ENCODE measurements around the gene SLC25A30. TPM values are rescaled to one million over a fixed set of nuclear protein-coding genes. Genes with fewer than 3 reads are reported as not detected.
"Not testable (repeated sequence)": the region's sequence is repeated elsewhere in the genome, so short reads cannot be mapped to it uniquely, and the experiment has no call there.

Gene SLC25A30
- total and polyA plus RNA-seq, 8 donors = 2.9 to 51.9 (median 7.3) TPM

DNA sequence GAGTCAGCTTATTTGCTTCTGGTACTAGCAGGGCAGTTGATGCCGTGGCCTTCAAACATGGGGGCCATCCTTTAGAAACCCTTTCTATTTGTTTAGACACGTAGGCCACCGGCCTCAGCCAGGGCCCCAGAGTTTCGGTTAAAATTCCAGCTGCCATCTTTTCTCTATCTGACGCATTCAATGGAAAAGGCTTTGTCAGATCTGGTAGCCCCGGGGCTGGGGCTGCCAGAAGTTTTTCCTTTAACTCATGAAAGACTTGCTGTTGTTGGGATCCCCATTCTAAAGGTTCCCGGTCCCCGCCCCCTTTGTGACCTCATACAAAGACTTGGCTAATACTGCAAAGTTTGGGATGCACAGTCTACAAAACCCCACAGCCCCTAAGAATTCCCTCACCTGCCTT, 41.5 kb downstream of the SLC25A30 start:
- H3K27me3 ChIP-seq; intact Hi-C loops (cut with DNase I; ENCODE audit: low total_unique reads); H3K27ac ChIP-seq; H3K4me3 ChIP-seq; H3K36me3 ChIP-seq; H3K9me3 ChIP-seq; DNase-seq: not testable (repeated sequence)
- 87 to 96% (median 94%) methylated on average over 8 of the region's 8 CpGs for WGBS, 5 donors
- H3K4me1 ChIP-seq = peaks cover 4 to 16% (median 9%) of the 10 kb centered on the region in 4 donors

DNA sequence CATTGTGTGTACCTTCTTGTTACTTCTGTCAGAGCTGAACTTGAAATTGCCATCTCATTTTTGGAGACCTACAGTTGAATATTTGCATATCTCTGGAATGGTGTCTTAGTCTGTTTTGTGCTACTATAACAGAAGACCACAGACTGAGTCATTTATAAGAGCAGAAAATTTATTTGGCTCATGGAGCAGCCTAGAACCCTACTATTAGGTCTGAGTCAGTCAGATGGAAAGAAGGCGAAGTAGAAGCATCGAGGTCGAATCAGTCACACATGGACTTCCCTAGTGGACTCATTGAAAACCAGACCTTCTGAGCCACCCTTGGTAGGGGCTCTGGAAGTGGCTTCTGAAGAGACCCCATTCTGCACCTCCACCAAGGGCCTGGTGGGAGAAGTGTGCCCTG, 43.3 kb downstream of the SLC25A30 start:
- no peak overlapping the region for H3K27ac ChIP-seq
- intact Hi-C loops (cut with DNase I; ENCODE audit: low total_unique reads) = no loop called here
- peaks cover 0 to under 1% (median 0%) of the 10 kb centered on the region in 4 donors for H3K36me3 ChIP-seq
- H3K9me3 ChIP-seq = no peaks in the 10 kb centered on the region
- TF ChIP-seq POLR2AphosphoS5 (IDR thresholded peaks at IDR 0.05) (no peak), EP300 (IDR thresholded peaks at IDR 0.05) (no peak), POLR2A (IDR thresholded peaks at IDR 0.05) (no peak)
- TF ChIP-seq, protein P1, sequence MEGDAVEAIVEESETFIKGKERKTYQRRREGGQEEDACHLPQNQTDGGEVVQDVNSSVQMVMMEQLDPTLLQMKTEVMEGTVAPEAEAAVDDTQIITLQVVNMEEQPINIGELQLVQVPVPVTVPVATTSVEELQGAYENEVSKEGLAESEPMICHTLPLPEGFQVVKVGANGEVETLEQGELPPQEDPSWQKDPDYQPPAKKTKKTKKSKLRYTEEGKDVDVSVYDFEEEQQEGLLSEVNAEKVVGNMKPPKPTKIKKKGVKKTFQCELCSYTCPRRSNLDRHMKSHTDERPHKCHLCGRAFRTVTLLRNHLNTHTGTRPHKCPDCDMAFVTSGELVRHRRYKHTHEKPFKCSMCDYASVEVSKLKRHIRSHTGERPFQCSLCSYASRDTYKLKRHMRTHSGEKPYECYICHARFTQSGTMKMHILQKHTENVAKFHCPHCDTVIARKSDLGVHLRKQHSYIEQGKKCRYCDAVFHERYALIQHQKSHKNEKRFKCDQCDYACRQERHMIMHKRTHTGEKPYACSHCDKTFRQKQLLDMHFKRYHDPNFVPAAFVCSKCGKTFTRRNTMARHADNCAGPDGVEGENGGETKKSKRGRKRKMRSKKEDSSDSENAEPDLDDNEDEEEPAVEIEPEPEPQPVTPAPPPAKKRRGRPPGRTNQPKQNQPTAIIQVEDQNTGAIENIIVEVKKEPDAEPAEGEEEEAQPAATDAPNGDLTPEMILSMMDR (IDR thresholded peaks at IDR 0.05) = no peak
- DNase-seq = no peak
- 95 to 97% (median 96%) methylated on average over 3 of the region's 3 CpGs for WGBS, 5 donors
- peaks cover 7 to 25% (median 21%) of the 10 kb centered on the region in 4 donors for H3K4me1 ChIP-seq
- H3K4me3 ChIP-seq = no peak overlapping the region
- H3K27me3 ChIP-seq = no peaks in the 10 kb centered on the region

DNA sequence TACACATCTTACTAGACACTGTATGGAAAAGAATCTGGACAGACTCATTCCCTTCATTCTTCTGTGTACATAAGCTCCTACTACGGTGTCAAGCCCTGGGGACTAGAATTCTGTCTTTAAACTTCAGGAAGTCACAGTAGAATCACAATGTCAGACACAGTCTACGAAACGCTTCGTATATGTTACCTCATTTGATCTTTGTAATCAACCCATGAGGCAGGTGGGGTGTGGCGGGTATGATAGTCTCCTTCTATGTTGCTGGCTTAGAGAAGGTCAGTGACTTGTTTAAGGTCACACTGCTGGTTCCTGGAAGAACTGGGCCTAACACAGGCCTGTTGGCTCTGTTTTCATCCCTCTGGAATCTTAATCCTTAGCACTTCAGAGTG, 45.0 kb downstream of the SLC25A30 start:
- no peak for TF ChIP-seq EP300 (IDR thresholded peaks at IDR 0.05)
- TF ChIP-seq POLR2AphosphoS5 (IDR thresholded peaks at IDR 0.05) = peak in 1 of 3 donors; percentile 28
- TF ChIP-seq, protein P1 (IDR thresholded peaks at IDR 0.05) = no peak
- no peak overlapping the region for H3K4me3 ChIP-seq
- H3K9me3 ChIP-seq = no peaks in the 10 kb centered on the region
- peaks cover 0 to 6% (median 0%) of the 10 kb centered on the region in 4 donors for H3K36me3 ChIP-seq
- peaks cover 8 to 36% (median 24%) of the 10 kb centered on the region in 4 donors for H3K4me1 ChIP-seq
- WGBS, 5 donors = 26 to 60% (median 33%) methylated on average over 5 of the region's 5 CpGs
- peak in 1 of 2 donors; percentile 34 for DNase-seq
- H3K27me3 ChIP-seq = no peaks in the 10 kb centered on the region
- H3K27ac ChIP-seq = peak overlapping the region in 1 of 5 donors; percentile 17
- intact Hi-C loops (cut with DNase I; ENCODE audit: low total_unique reads) = no loop called here

DNA sequence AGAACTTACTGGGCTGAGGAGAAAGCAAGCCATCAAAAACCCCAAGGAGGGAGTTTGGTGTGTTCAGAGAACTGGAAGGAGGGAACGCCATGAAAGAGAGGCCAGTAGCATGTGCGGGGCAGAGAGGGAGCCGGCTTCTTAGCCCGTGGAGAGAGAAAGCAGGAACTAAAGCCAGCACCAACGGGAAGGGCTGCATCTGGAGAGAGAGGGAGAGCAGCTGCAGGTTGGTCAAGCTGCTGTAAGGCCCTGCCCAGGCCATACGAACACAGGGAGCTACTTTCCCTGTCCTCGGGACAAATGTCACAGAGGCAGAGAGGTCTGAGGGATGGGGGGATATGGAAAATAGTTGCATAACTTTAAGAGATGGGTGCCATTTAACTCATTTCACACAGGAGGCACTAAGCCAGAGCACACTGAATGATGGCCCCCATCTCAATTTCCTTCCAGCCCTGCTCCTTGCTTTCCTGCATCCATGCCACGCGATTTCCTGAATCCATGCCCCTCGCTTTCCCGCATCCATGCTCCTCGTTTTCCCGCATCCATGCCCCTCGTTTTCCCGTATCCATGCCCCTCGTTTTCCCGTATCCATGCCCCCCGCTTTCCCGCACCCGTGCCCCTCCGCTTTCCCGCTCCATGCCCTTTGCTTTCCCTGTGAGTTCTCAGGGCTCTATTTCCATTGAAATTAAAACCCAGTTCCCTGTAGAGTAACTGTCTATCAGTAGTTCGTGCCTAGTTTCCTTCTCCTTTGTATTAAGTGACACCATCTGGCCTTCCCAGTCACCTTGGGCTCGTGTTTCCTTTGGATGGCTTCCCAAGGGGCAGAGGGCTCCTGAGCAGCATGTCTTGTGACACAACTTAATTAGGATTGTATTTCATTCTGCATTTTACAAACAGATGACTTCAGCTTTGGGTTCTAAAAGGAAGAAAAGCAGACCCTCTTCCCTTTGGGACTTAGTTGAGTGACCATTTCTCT, 45.7 kb downstream of the SLC25A30 start:
- H3K27ac ChIP-seq = peak overlapping the region in 1 of 5 donors; percentile 17
- no peaks in the 10 kb centered on the region for H3K9me3 ChIP-seq
- intact Hi-C loops (cut with DNase I; ENCODE audit: low total_unique reads) = no loop called here
- 77 to 83% (median 80%) methylated on average over 24 of the region's 24 CpGs for WGBS, 5 donors
- H3K4me3 ChIP-seq = no peak overlapping the region
- H3K27me3 ChIP-seq = no peaks in the 10 kb centered on the region
- no peak for DNase-seq
- TF ChIP-seq, protein P1 (IDR thresholded peaks at IDR 0.05) = no peak
- TF ChIP-seq POLR2A (IDR thresholded peaks at IDR 0.05) (no peak), EP300 (IDR thresholded peaks at IDR 0.05) (no peak), POLR2AphosphoS5 (IDR thresholded peaks at IDR 0.05) (no peak)
- H3K36me3 ChIP-seq = peaks cover 0 to 6% (median 0%) of the 10 kb centered on the region in 4 donors
- peaks cover 15 to 43% (median 24%) of the 10 kb centered on the region in 4 donors for H3K4me1 ChIP-seq

Measured in stomach (tissue), 9 donors.